HG02642 (cell line): ENCODE data around the gene STAMBP.
"Not testable (repeated sequence)": the region's sequence is repeated elsewhere in the genome, so short reads cannot be mapped to it uniquely, and the experiment has no call there.

Experiments
- ATAC-seq: cut with Tn5 transposase; IDR thresholded peaks from one replicate; pipeline ENCODE4 v1.9.1; 2021; ENCODE audit warnings: mild to moderate bottlenecking; ENCODE audit not compliant: unreplicated experiment, poor library complexity

STAMBP gene

DNA sequence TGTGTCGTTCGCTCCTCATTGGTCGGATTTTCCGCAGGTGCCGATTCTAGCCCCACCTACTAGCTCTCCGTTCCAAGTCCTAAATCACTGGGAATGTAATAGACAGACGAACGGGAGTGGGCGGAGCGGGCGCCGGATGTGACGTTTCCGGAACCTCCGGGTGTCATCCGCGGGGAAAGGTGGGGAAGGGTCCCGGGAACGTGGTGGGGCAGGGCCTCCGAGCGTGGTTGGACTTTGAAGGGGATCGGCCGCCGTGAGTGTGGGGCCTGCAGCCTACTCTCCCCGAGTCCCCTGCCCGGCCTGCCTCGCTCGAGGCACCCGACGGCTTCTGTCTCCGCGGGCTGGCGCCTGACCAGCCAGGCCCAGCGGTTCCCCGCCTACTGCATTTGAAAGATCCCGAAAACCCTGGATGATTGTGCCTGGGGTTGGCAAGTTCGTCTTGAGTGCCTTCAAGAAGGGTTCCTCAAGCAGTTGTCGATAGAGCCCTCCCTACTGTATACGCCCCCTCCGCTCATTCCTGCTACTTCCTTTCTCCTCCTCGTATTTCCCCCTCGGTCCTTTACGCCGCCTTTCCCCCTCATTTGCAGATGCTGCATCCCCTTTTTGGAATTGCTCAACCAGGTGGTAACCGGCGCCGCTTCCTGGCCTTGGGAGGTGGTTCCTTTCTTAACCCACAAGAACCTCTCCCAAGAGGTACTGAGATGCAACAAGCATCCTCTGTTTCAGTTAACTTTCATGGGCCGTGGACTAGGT lies at the start of gene STAMBP:
STAMBP (plus strand) TSS at position 144 of the 753 bp plus-strand sequence. CDS start 1,896 bp downstream, outside the sequence.
- peak; percentile 91 for ATAC-seq

GRCh38 chr2:73779467-73780236 lies 49.1 kb upstream of the STAMBP start, which contains the start of gene DUSP11:
Gene DUSP11, minus strand, starts transcription at chr2:73780103. Its CDS starts 129 bp downstream, at chr2:73779974.
- peak; percentile 98 for ATAC-seq

GRCh38 chr2:73780237-73780582 lies 48.6 kb upstream of the STAMBP start:
- no peak for ATAC-seq

- not testable (repeated sequence) for ATAC-seq
These were observed 45.4 kb upstream of the STAMBP start for GRCh38 chr2:73783402-73783801.

- ATAC-seq: not testable (repeated sequence)
These were observed 44.9 kb upstream of the STAMBP start, which contains the start of gene C2orf78 for GRCh38 chr2:73783883-73784282. Gene C2orf78, plus strand, starts transcription at chr2:73784183. Its CDS starts 127 bp downstream, at chr2:73784310.

DNA sequence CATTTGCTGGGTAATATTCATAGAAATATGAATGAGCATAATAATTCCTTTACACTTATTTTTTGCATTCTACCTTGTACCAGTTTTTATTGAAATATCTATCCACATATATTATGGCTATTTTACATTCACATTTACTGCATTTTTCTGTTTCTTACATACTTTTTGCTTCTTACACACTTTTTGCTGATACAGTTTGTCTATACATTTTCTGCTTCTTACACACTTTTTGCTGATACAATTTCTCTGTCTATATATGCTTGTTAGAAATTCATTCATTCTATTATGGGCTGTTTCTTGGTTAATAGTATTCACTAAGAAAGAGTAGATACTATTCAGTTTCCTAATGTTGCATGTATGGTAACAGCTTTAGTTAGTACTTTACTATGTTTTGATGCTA lies 16.9 kb upstream of the STAMBP start:
- ATAC-seq: no peak

GRCh38 chr2:73812635-73813034 lies 16.1 kb upstream of the STAMBP start:
- no peak for ATAC-seq

- no peak for ATAC-seq
These were observed 10.5 kb upstream of the STAMBP start for GRCh38 chr2:73818296-73818695.

DNA sequence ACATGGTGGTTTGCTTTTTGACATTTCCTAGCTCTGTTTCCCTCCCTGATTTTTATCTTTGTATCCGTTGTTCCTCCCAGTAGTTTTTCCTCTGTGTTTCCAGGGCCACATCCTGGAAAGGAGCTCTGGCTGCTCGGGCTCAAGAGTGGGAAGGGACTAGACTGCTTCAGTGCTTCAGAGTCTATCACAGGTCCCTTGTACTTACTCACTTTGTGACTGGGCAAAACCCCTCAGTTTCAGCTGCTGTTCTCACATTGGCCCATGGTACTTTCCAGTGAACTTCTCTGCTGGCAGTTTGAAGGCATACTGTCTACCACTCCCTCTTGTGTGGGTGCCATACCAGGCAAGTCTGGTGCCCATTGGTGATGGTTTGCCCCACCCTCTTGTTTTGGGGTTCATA lies 7.5 kb upstream of the STAMBP start:
- ATAC-seq: peak; percentile 80

DNA sequence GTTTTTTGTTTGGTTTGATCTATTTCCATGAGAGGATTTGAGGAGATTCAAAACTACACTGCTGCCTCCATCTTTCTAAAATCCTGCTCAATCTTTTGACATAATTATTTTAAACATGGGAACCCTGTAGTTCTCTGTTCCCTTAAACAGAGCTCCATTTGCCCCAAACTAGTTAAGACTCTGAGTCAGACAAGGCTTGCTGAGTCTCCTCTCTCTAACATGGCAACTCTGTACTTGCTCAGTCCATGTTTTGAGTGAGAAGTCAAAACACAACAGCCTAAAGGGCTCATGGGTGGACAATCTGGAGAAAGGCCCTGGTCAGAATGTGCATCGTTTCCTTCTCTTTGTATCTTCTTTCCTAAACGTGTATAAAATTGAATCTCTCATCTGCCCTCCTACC lies 7.1 kb upstream of the STAMBP start:
- peak; percentile 5 for ATAC-seq

DNA sequence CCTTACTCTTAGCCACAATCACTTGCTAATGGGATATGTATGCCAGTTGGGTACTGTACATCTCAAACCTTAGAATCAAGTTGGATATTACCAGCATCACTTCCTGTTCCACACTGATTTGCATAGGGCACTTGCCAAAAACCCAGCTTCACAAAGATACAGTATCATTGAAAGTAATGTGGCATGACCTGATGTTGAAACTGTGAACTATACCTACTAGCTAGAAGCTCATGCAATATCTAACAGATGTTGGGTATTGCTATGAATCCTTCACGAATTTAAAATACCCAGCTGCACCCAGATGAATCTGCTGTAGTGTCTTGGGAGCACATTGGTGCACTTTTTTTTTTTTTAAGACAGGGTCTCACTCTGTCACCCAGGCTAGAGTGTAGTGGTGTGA lies 6.5 kb upstream of the STAMBP start:
- ATAC-seq: peak; percentile 57

DNA sequence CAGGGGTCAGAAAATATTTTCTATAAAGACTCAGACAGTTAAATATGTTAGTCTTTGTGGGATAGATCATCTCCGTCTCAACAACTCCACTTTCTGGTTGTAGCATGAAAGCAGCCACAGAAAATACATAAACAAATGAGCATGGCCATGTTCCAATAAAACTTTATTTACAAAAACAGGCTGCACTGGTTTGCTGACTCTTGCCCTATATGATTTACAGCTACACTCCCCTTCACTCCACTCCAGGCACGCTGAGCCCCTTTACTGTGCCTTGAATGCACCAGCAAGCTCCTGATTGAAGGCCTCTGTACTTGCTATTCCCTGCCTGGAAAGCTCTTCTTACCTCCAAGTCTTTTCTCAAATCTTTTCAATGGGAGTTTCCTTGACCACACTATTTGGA lies 5.8 kb upstream of the STAMBP start:
- ATAC-seq: no peak

DNA sequence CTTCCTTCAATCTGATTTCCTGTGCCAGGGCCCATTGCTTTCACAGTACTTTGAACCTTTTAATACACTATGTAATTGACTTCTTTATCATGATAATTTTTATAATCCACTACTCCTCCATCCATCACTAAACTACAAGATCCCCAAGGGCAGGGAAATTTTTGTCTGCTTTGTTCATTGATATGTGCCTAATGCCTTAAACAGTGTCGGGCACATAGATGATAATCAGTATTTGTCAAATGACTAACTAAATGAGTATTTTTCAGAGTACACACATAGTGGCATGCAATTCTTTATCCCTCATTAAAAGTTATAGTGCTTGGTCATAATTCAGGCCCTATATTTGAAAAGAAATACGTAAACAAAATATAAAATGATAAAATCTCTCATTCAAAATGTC lies 5.3 kb upstream of the STAMBP start:
- no peak for ATAC-seq

GRCh38 chr2:73823916-73824523 lies 4.7 kb upstream of the STAMBP start:
- ATAC-seq: no peak

DNA sequence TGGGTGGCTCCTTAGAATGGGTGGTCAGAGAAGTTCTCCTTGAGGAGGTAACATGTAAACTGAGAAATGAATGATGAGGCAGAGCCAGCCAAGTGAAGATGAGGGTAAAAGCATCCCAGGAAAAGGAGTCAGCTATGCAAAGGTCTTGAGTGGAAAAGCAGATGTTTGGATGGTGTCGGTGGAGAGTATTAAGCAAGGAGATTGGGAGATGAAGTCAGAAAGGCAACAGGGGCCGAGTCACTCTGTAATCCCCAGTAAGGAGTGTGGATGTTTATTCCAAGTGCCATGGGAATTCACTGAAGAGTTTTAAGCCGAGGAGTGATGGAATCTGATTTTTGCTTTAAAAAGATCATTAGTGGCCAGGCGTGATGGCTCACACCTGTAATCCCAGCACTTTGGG lies 3.4 kb upstream of the STAMBP start:
- ATAC-seq: no peak

DNA sequence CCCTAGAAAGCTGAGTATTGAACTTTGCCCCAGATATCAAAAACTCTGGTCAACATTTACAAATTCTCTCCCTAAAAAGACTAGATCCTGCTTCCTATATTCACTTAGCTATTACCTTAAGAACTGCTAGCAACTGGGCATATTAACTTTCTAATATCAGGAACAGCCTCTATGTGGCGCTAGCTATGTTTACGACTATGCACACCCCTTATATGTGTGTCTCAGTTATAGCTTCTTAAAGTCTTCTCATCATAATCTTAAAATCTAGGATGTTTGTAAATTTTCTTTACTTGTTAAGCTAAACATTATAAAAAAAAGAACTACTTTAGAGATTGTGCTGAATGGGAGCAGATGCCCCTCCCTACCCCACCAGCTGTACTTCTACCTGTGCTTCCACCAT lies 1.7 kb upstream of the STAMBP start:
- no peak for ATAC-seq

- ATAC-seq: no peak
These were observed 937 bp upstream of the STAMBP start for GRCh38 chr2:73827660-73828388.

DNA sequence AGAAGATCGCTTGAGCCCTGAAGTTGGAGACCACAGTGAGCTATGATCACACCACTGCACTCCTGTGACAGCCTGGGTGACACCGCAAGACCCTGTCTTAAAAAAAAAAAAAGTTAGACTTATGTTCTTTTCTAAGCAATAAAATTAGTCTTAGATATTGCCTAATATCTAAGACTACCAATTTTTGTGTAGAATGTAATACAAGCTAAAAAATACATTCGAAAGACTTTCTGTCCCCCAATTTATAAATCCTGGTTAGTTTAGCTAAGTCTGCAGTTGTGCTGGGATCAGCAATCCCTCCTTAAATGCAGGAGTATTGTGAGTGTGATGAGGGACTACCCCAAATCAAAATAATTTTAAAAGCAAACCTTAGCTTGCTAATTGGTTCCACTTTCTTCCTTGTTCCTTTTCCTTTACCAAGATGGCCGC lies 358 bp upstream of the STAMBP start:
- ATAC-seq: no peak

- ATAC-seq: no peak
These were observed 2.2 kb downstream of the STAMBP start for GRCh38 chr2:73830871-73831401.

DNA sequence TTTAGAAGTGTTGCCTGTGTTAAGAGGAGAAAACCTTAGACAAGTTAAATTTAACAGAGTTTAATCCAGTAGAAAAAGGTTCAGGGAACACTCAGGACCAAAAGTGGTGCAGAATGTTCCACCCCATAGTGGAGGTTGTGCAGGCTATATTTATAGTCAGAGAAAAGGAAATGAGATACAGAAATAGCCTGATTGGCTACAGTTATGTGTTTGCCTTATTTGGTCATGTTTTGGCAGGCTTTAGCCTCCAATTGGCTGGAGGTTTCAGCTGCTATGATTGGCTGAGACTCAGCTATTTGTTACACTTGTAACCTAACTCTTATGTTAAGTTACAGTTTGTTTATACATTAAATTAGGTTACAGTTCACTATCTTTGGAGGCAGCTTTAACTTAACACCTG lies 4.2 kb downstream of the STAMBP start:
- ATAC-seq: no peak
